ENCODE results near the gene BANP.
"Not testable (repeated sequence)": the region's sequence is repeated elsewhere in the genome, so short reads cannot be mapped to it uniquely, and the experiment has no call there.

BANP gene

GRCh38 chr16:87996962-87997880 is 46.0 kb downstream of the BANP start:
- DNase-seq: no peak

GRCh38 chr16:87998184-87998793 is 47.1 kb downstream of the BANP start:
- not testable (repeated sequence) for DNase-seq

GRCh38 chr16:87998992-87999391 is 47.8 kb downstream of the BANP start:
- not testable (repeated sequence) for DNase-seq

GRCh38 chr16:88002211-88002610 is 51.0 kb downstream of the BANP start:
- DNase-seq: no peak

- no peak for DNase-seq
Measured at GRCh38 chr16:88002749-88003148, 51.5 kb downstream of the BANP start.

DNA sequence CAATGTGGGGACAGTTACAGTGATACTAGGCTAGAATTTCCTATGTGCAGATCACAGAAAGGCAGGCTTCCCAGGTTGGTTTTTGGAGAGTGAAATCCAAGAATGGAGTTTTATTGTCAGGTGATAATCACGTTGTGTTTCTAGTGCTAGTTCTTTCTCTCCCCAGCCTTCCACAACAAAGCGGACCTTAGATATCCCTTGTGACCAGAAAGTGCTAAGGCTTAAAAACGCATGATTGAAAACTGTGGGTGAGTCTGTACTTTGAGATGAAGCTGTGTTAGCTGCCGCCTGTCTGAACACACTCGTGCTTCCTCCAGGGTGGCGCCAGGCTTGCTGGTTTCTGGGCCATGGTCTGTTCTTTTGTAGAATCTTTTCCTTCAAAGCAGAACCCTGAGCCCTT is 52.1 kb downstream of the BANP start:
- no peak for DNase-seq

GRCh38 chr16:88003736-88004135 is 52.5 kb downstream of the BANP start:
- no peak for DNase-seq

DNA sequence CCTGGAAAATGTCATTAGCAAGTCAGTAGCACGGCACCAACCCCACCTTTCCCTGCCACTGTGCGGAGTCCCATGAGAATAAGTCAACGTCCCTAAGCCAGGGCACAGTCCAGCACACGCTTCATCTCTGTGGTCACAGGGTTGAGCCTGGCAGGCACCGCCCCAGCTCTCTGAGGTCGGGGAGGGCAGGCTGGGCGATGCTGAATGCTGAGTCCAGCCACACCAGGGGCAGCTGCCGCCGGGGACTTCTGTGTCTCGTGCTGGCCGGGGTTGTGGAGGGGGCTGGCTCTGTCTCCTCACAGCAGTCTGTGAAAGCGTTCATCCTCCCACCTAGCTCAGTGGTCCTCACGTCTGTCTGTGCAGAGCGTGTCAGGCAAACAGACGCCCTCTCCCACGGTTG is 53.2 kb downstream of the BANP start:
- DNase-seq: no peak

- no peak for DNase-seq
Measured at GRCh38 chr16:88005181-88005581, 53.9 kb downstream of the BANP start.

DNA sequence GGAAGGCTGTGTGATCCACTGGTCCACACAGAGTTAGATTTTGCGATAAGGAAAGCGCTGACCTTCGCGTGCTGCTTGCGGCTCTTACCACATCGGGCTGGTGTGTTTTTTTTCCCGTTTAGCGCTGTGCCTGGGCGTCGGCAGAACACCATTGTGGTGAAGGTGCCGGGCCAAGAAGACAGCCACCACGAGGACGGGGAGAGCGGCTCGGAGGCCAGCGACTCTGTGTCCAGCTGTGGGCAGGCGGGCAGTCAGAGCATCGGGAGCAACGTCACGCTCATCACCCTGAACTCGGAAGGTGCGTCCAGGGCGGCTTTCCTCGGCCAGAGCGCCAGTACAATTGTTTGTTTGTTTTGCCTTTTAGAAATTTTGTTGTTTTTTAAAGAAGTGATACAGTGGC is 54.7 kb downstream of the BANP start:
- no peak for DNase-seq

GRCh38 chr16:88007321-88007731 is 56.1 kb downstream of the BANP start:
- no peak for DNase-seq

GRCh38 chr16:88008840-88009239 is 57.6 kb downstream of the BANP start:
- DNase-seq: no peak

GRCh38 chr16:88009563-88010342 is 58.5 kb downstream of the BANP start:
- no peak for DNase-seq

DNA sequence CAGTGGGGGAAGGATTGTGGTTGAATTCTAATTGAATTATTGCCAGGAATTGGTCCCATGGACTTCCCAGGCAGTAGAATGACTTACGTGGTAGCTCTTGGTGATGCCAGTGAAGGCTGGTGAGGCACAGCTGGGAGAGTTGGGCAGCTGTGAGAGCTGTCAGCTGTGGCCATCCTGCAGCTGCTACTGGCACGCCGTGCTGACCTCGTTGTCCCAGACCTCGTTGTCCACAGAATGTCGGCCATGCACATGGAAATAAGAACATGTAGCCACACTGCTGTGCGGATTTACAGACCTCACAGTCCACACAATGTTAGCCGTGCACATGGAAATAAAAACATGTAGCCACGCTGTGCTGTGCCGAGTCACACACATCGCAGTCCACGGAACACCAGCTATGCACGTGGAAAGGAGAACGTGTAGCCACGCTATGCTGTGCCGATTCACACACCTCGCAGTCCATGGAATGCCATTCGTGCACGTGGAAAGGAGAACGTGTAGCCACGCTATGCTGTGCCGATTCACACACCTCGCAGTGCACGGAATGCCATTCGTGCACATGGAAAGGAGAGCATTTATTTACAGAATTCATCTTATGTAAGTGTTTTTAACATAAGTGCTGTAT is 59.2 kb downstream of the BANP start:
- DNase-seq: no peak

DNA sequence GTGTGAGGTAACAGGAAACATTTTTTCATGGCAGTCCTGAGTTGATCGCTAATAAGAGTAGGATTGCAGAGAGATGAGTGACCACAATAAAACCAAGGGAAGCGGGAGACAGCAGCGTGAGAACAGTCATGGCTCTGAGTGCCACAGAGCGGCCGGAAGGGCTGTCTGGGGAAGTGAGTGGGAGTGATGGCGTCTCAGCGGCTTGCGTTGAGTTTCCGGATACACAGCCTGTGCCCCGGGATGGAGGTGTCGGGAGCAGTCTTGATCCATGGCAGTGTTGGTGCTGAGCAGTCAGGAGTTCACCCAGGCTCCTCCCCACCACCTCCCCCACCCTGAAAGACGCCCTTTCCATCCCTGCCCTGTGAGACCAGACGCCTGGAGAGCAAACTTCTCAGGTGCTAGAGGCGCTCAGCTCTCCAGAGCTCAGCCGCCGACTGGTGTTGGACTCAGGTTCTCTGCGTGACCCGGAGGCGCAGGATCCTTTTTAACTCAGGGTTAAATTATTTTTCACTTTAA is 59.8 kb downstream of the BANP start:
- no peak for DNase-seq

- no peak for DNase-seq
Measured at GRCh38 chr16:88012360-88012759, 61.1 kb downstream of the BANP start.

GRCh38 chr16:88013091-88013609 is 61.9 kb downstream of the BANP start:
- no peak for DNase-seq

DNA sequence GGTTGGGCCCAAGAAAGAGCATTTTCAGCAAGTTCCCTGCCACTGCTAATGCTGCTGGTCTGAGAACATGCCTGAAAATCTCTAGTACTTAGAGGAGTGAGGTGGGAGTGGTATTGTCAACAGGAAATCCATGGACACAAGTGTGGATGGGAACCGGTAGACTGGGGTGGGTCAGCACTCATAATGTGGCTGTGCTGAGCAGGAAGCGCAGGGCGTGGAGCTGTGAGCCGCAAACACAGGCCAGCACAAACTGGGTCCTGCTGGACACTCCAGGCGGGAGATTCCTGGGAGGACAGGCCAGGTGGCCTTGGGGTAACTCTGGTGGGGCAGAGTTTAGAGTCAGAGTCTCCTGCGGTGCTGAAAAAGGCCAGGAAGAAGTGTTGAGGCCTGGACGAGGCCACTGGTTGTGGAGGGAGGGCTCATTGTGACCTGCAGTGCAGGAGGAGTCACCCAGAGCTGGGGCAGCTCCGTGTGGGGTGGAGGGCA is 62.6 kb downstream of the BANP start:
- DNase-seq: no peak

- DNase-seq: no peak
Measured at GRCh38 chr16:88014252-88014781, 63.1 kb downstream of the BANP start.

DNA sequence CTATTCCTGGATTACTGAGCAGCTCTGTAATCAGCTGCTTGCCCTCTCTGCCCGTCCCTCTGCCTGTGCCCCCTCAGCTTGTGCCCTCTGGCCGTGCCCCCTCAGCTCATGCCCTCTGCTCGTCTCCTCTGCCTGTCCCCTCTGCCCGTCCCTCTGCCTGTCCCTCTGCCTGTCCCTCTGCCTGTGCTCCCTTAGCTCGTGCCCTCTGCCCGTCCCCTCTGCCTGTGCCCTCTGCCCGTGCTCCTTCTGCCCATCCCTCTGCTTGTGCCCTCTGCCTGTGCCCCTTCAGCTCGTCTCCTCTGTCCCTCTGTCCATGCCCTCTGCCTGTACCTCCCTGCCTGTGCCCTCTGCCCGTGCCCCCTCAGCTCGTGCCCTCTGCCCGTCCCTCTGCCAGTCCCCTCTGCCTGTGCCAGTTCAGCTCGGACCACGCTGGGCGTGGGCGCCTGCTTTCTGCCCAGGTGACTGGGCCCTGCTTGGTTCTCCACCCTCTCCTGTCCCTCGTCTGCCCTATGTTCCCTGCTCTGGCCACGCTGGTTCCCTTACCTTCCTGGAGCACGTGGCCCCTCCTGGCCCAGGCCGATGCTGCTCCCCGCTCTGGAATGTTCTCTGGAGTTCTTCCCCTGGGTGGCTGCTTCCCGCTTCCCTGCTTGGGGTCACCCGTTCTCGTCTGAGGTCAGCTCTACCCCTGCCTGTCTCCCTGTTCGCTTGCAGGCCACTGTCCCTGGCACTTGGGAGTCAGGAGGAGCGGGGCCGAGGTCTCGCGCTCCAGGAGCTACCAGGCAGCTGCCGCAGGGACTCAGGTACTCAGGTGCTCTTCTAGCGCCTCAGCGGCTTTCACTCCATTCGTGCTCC is 63.9 kb downstream of the BANP start:
- DNase-seq: no peak

DNA sequence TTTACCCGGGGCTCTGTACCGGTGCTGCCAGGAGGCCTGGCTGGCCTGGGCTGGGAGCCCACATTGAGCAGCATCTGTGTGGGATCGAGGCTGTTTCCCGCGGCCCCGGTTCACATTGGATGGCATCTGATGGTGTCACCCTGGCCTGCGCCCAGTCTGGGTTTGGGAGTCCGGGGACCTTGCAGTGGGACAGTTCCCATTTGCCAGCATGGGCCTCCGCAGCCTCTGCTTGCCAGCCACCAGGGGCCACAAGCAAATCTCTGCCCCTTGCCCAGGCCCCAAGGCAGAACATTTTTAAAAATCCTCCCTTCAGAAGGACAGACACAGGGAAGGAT is 64.5 kb downstream of the BANP start:
- DNase-seq: no peak

Measured in NCI-H1105 treated with DMSO at 0.1 percent for 48 hours (cell line).